Thoracic aorta (tissue), 2 donors: Measurements from ENCODE around the gene C1S. TPM values are rescaled to one million over a fixed set of nuclear protein-coding genes. Genes with fewer than 3 reads are reported as not detected.

ENCODE experiments used
- ATAC-seq: fragments of 150-250 bp; one replicate; pipeline ENCODE4 v1.8.0; 2017; ENCODE audit warnings: low read depth; ENCODE audit not compliant: insufficient number of reproducible peaks, low FRiP score
- DNase-seq: peaks from one replicate; pipeline ENCODE4 v3.0.0-alpha.2; 2020; ENCODE audit warnings: low spot score
- H3K27ac ChIP-seq, 2 donors: fragments of 200-600 bp; sonication (generic); 1 replicate in 1 of 2; 2 replicates in 1 of 2; pipeline ENCODE4 v1.5.1; 2016; ENCODE audit warnings: mild to moderate bottlenecking in 2 of 2, moderate library complexity in 2 of 2
- H3K27me3 ChIP-seq: fragments of 200-600 bp; sonication (generic); replicated peaks from 2 replicates; pipeline ENCODE4 v1.6.0; 2016; ENCODE audit warnings: mild to moderate bottlenecking; ENCODE audit not compliant: insufficient read depth
- H3K36me3 ChIP-seq: fragments of 200-600 bp; sonication (generic); one replicate; pipeline ENCODE4 v1.5.1; 2016
- H3K4me1 ChIP-seq, 2 donors: fragments of 200-600 bp; sonication (generic); 1 replicate in 1 of 2; 2 replicates in 1 of 2; pipeline versions ENCODE4 v1.5.1 to v1.6.0; 2016; ENCODE audit warnings: low read depth in 2 of 2, mild to moderate bottlenecking in 1 of 2; ENCODE audit not compliant: control insufficient read depth in 1 of 2
- H3K4me3 ChIP-seq: fragments of 200-600 bp; sonication (generic); 2 replicates; pipeline ENCODE4 v1.5.1; 2016; ENCODE audit warnings: mild to moderate bottlenecking
- H3K9me3 ChIP-seq: fragments of 200-600 bp; sonication (generic); 2 replicates; pipeline ENCODE4 v1.5.1; 2016
- CTCF ChIP-seq: fragments of 200-600 bp; sonication (generic); IDR thresholded peaks from one replicate; pipeline ENCODE4 v1.5.1; 2019; ENCODE audit warnings: antibody characterized with exemption
- total RNA-seq, 2 donors: library from RNA; depleted of rRNA; stranded (reverse); fragments of >200 nt; gene quantifications; one replicate each; pipeline versions ENCODE4 v1.1.0 to v1.2.3, GENCODE V29; 2016

C1S gene
- total RNA-seq, 2 donors from 2014 or later = 456 to 715 TPM

GRCh38 chr12:7081037-7081436 is 20.5 kb downstream of the C1S start:
- TF ChIP-seq CTCF = no peak
- ATAC-seq (no peak), DNase-seq (no peak)
- H3K4me1 ChIP-seq = peaks cover 14 to 19% of the 10 kb centered on the region in 2 donors
- peaks cover 39% of the 10 kb centered on the region for H3K36me3 ChIP-seq
- H3K27ac ChIP-seq = peak overlapping the region; percentile 44 to 86
- H3K4me3 ChIP-seq = no peak overlapping the region
- no peaks in the 10 kb centered on the region for H3K27me3 ChIP-seq
- H3K9me3 ChIP-seq = no peaks in the 10 kb centered on the region

- Histone ChIP-seq H3K36me3 (peaks cover 50% of the 10 kb centered on the region), H3K27me3 (no peaks in the 10 kb centered on the region), H3K4me1 (peaks cover 14 to 19% of the 10 kb centered on the region in 2 donors), H3K4me3 (no peak overlapping the region), H3K27ac (no peak overlapping the region), H3K9me3 (no peaks in the 10 kb centered on the region)
- DNase-seq = no peak
- no peak for TF ChIP-seq CTCF
- ATAC-seq = peak; percentile 8
Measured at GRCh38 chr12:7083125-7083524, 22.6 kb downstream of the C1S start.

- no peak for ATAC-seq
- Histone ChIP-seq H3K36me3 (peaks cover 38% of the 10 kb centered on the region), H3K4me1 (peaks cover 17 to 36% of the 10 kb centered on the region in 2 donors), H3K4me3 (peak overlapping the region; percentile 83), H3K9me3 (no peaks in the 10 kb centered on the region), H3K27ac (peak overlapping the region; percentile 46 to 84), H3K27me3 (no peaks in the 10 kb centered on the region)
- no peak for DNase-seq
- TF ChIP-seq CTCF = no peak
Measured at GRCh38 chr12:7089196-7089871, 28.8 kb downstream of the C1S start.

GRCh38 chr12:7090222-7090998 is 29.9 kb downstream of the C1S start:
- H3K9me3 ChIP-seq = no peaks in the 10 kb centered on the region
- H3K4me1 ChIP-seq = peaks cover 17 to 36% of the 10 kb centered on the region in 2 donors
- DNase-seq (no peak), ATAC-seq (no peak)
- H3K4me3 ChIP-seq = peak overlapping the region; percentile 83
- no peaks in the 10 kb centered on the region for H3K27me3 ChIP-seq
- peak overlapping the region; percentile 84 for H3K27ac ChIP-seq
- H3K36me3 ChIP-seq = peaks cover 31% of the 10 kb centered on the region
- no peak for TF ChIP-seq CTCF

- Histone ChIP-seq H3K36me3 (peaks cover 24% of the 10 kb centered on the region), H3K27me3 (no peaks in the 10 kb centered on the region), H3K4me3 (peak overlapping the region; percentile 83), H3K4me1 (peaks cover 17 to 36% of the 10 kb centered on the region in 2 donors), H3K27ac (peak overlapping the region; percentile 84), H3K9me3 (no peaks in the 10 kb centered on the region)
- ATAC-seq (no peak), DNase-seq (no peak)
- TF ChIP-seq CTCF = no peak
Measured at GRCh38 chr12:7091171-7091570, 30.7 kb downstream of the C1S start.
